ENCODE data around the gene SDK1. TPM values are rescaled to one million over a fixed set of nuclear protein-coding genes. Genes with fewer than 3 reads are reported as not detected.

Gene SDK1
- polyA plus RNA-seq, 4 donors, result 0.27 to 5.0 (median 2.1) TPM; not detected in 1

DNA sequence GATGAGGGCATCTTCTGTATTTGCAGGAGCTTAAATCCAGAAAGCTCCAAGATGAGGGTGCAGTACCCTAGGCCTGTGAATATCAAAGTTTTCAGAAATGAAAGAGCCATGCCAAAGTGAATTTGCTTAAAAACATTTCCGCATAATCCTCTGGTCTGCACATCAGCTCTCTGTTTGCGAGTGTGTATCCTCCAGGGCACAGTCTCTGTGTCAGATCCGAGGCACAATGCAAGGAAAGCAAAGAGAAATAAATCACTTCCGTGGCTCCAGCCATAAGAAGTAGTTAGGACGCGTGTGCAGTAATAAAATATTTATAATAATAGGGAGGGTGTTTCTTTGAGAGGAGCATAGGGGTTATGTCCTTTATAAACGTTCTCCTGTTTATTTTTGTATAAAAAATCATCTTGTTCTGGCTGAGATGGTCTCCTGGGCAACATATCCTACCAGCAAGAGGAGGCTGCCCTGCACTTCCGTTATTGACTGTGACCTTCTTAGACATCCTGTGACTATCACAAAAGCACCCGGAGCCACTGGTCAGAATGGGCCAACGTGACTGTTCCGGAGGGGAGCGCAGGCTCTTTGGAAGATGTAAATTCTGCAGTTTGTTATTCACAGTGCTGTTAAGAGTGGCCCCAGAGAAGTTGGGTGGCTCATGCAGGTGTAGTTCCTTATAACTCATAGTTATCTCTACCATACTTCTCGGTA is 713.4 kb downstream of the SDK1 start:
- Histone ChIP-seq H3K4me1 (ENCODE audit: control insufficient read depth in 3 of 3, insufficient read depth in 2 of 3, low read depth in 1 of 3, low read length in 2 of 3) (no peaks in the 10 kb centered on the region), H3K27me3 (ENCODE audit: control insufficient read depth in 3 of 3, insufficient read depth in 3 of 3, low read length in 3 of 3) (no peaks in the 10 kb centered on the region), H3K4me3 (ENCODE audit: low read depth in 1 of 3, low read length in 3 of 3) (no peak overlapping the region), H3K27ac (ENCODE audit: low read depth in 1 of 3, low read length in 2 of 3) (no peak overlapping the region), H3K9me3 (ENCODE audit: control insufficient read depth in 2 of 2, insufficient read depth in 1 of 2, low read depth in 1 of 2, low read length in 1 of 2) (peaks cover 0 to 11% of the 10 kb centered on the region in 2 donors), H3K36me3 (ENCODE audit: control insufficient read depth in 3 of 3, insufficient read depth in 2 of 3, low read depth in 1 of 3, low read length in 3 of 3) (peaks cover 0 to 13% (median 0%) of the 10 kb centered on the region in 3 donors)
- WGBS, 3 donors, result 65 to 81% (median 80%) methylated on average over 13 of the region's 13 CpGs
- DNase-seq (no peak), FAIRE-seq (no peak)

DNA sequence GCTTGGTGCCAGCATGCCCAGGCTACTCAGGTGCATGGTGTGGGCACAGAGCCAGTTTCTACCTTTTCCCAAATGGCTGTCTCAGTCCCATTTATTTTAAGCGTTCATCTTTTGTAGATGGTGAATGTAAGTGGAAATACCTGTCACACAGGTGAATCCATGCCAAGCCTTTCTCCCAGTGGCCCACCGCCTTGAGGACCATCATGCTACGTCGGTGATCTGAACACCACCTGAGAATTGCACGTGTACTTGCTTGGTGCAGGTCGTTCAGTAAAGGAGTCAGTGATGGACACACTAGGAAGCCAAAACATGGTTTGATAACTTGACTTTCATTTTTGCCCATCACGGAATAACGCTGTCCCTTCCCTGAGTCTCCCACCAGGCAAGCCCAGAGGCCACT is 714.3 kb downstream of the SDK1 start:
- Histone ChIP-seq H3K4me3 (ENCODE audit: low read depth in 1 of 3, low read length in 3 of 3) (no peak overlapping the region), H3K4me1 (ENCODE audit: control insufficient read depth in 3 of 3, insufficient read depth in 2 of 3, low read depth in 1 of 3, low read length in 2 of 3) (no peaks in the 10 kb centered on the region), H3K9me3 (ENCODE audit: control insufficient read depth in 2 of 2, insufficient read depth in 1 of 2, low read depth in 1 of 2, low read length in 1 of 2) (peaks cover 0 to 14% of the 10 kb centered on the region in 2 donors), H3K27ac (ENCODE audit: low read depth in 1 of 3, low read length in 2 of 3) (no peak overlapping the region), H3K27me3 (ENCODE audit: control insufficient read depth in 3 of 3, insufficient read depth in 3 of 3, low read length in 3 of 3) (no peaks in the 10 kb centered on the region), H3K36me3 (ENCODE audit: control insufficient read depth in 3 of 3, insufficient read depth in 2 of 3, low read depth in 1 of 3, low read length in 3 of 3) (peaks cover 0 to 18% (median 0%) of the 10 kb centered on the region in 3 donors)
- no peak for FAIRE-seq
- no peak for DNase-seq
- 89 to 92% (median 92%) methylated on average over 8 of the region's 8 CpGs for WGBS, 3 donors

DNA sequence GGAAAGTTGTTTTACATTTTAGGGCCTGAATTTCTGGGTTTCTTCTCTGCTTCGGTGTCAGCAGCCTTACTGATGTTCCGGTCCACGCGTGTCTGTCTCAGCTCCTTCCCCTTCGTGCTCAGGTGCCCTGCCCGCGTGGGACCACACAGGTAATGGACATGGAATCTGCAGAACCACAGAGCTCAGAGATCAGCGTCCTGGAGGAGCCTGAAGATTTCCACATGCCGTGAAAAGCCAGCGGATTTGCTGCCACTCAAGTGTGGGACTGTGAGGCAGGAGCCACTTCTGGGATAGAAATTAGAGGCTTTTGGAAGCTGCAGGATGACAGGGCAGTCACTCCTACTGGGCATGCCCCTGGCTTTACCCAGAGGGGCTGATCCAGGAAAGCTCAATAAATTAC is 714.9 kb downstream of the SDK1 start:
- peaks cover 0 to 18% of the 10 kb centered on the region in 2 donors for H3K9me3 ChIP-seq (ENCODE audit: control insufficient read depth in 2 of 2, insufficient read depth in 1 of 2, low read depth in 1 of 2, low read length in 1 of 2)
- H3K27ac ChIP-seq (ENCODE audit: low read depth in 1 of 3, low read length in 2 of 3), result no peak overlapping the region
- DNase-seq (no peak), FAIRE-seq (no peak)
- no peaks in the 10 kb centered on the region for H3K4me1 ChIP-seq (ENCODE audit: control insufficient read depth in 3 of 3, insufficient read depth in 2 of 3, low read depth in 1 of 3, low read length in 2 of 3)
- H3K4me3 ChIP-seq (ENCODE audit: low read depth in 1 of 3, low read length in 3 of 3), result no peak overlapping the region
- H3K27me3 ChIP-seq (ENCODE audit: control insufficient read depth in 3 of 3, insufficient read depth in 3 of 3, low read length in 3 of 3), result no peaks in the 10 kb centered on the region
- 90 to 95% (median 92%) methylated on average over 10 of the region's 10 CpGs for WGBS, 3 donors
- H3K36me3 ChIP-seq (ENCODE audit: control insufficient read depth in 3 of 3, insufficient read depth in 2 of 3, low read depth in 1 of 3, low read length in 3 of 3), result peaks cover 0 to 16% (median 0%) of the 10 kb centered on the region in 3 donors

DNA sequence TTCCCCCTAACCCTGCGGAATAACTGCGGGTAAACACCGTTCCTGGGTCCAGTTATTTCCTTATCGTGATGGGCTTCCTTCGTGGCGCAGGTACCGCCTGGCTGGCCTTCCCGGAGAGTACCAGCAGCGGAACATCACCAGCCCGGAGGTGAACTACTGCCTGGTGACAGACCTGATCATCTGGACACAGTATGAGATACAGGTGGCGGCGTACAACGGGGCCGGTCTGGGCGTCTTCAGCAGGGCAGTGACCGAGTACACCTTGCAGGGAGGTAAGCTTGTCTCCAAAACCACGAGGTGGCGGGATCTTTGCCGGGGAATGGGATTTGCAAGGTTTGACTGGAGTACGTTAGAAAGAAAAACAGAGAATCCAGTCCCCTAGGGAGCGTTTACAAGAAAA is 716.0 kb downstream of the SDK1 start:
- Histone ChIP-seq H3K36me3 (ENCODE audit: control insufficient read depth in 3 of 3, insufficient read depth in 2 of 3, low read depth in 1 of 3, low read length in 3 of 3) (peaks cover 0 to 15% (median 0%) of the 10 kb centered on the region in 3 donors), H3K4me1 (ENCODE audit: control insufficient read depth in 3 of 3, insufficient read depth in 2 of 3, low read depth in 1 of 3, low read length in 2 of 3) (no peaks in the 10 kb centered on the region), H3K4me3 (ENCODE audit: low read depth in 1 of 3, low read length in 3 of 3) (no peak overlapping the region), H3K27me3 (ENCODE audit: control insufficient read depth in 3 of 3, insufficient read depth in 3 of 3, low read length in 3 of 3) (no peaks in the 10 kb centered on the region), H3K27ac (ENCODE audit: low read depth in 1 of 3, low read length in 2 of 3) (no peak overlapping the region), H3K9me3 (ENCODE audit: control insufficient read depth in 2 of 2, insufficient read depth in 1 of 2, low read depth in 1 of 2, low read length in 1 of 2) (peaks cover 0 to 21% of the 10 kb centered on the region in 2 donors)
- FAIRE-seq (no peak), DNase-seq (no peak)
- WGBS, 3 donors, result 93 to 95% (median 94%) methylated on average over 21 of the region's 21 CpGs

DNA sequence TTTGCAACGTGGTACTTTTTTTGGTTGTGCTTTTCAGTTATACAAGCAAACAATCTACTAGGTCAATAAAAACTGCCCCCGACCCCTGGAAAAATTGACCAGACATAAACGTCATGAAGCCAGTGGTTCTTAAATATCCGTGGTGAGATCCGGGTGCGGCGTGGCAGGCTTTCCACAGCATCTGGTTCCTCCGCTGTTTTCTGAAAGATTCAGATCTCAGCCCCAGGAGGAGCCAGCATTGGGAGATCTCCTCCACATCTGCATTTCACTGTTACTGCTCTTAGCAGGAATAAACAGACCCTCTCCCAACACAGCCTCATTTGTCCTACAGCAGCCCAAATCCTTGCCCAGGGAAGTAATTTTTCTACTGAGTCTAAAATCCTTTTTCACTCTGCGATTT is 716.7 kb downstream of the SDK1 start:
- peaks cover 0 to 15% (median 0%) of the 10 kb centered on the region in 3 donors for H3K36me3 ChIP-seq (ENCODE audit: control insufficient read depth in 3 of 3, insufficient read depth in 2 of 3, low read depth in 1 of 3, low read length in 3 of 3)
- 86 to 89% (median 88%) methylated on average over 9 of the region's 9 CpGs for WGBS, 3 donors
- no peaks in the 10 kb centered on the region for H3K27me3 ChIP-seq (ENCODE audit: control insufficient read depth in 3 of 3, insufficient read depth in 3 of 3, low read length in 3 of 3)
- H3K9me3 ChIP-seq (ENCODE audit: control insufficient read depth in 2 of 2, insufficient read depth in 1 of 2, low read depth in 1 of 2, low read length in 1 of 2), result peaks cover 0 to 21% of the 10 kb centered on the region in 2 donors
- H3K4me1 ChIP-seq (ENCODE audit: control insufficient read depth in 3 of 3, insufficient read depth in 2 of 3, low read depth in 1 of 3, low read length in 2 of 3), result no peaks in the 10 kb centered on the region
- H3K4me3 ChIP-seq (ENCODE audit: low read depth in 1 of 3, low read length in 3 of 3), result no peak overlapping the region
- FAIRE-seq (no peak), DNase-seq (no peak)
- no peak overlapping the region for H3K27ac ChIP-seq (ENCODE audit: low read depth in 1 of 3, low read length in 2 of 3)

DNA sequence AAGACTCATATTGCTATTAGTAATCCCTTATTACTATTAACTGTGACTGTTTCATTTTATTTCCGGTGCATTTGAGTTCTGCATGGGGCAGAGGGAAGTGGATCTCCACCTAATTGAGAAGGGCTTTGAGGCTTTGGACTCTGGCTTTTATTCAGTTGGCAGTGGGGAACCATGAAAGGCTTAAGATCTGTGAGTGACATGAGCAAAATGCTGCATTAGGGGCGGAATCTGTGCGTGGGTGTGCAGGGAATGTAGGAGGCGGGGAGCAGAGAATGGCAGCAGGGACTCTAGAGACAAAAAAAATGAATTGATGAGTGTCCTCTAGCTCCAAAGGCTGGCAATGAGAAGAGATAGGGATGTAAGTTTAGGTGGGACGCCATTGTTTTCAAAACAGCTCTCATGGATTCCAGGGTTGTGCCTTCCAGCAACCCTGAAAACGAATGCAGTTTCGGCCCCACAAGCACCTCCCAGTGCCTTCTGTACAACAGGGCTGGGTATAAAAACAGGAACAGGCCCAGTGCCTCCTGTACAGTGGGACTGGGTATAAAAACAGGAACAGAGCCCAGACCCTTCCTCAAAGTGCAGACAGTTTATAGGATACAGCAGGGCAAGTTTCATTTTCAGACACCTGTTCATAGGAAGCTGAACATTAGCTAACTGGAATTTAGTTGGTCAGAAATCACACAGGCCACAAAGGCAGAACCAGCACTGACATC is 717.7 kb downstream of the SDK1 start:
- H3K4me1 ChIP-seq (ENCODE audit: control insufficient read depth in 3 of 3, insufficient read depth in 2 of 3, low read depth in 1 of 3, low read length in 2 of 3), result no peaks in the 10 kb centered on the region
- H3K4me3 ChIP-seq (ENCODE audit: low read depth in 1 of 3, low read length in 3 of 3), result no peak overlapping the region
- no peaks in the 10 kb centered on the region for H3K27me3 ChIP-seq (ENCODE audit: control insufficient read depth in 3 of 3, insufficient read depth in 3 of 3, low read length in 3 of 3)
- peaks cover 0 to 15% (median 0%) of the 10 kb centered on the region in 3 donors for H3K36me3 ChIP-seq (ENCODE audit: control insufficient read depth in 3 of 3, insufficient read depth in 2 of 3, low read depth in 1 of 3, low read length in 3 of 3)
- H3K9me3 ChIP-seq (ENCODE audit: control insufficient read depth in 2 of 2, insufficient read depth in 1 of 2, low read depth in 1 of 2, low read length in 1 of 2), result peaks cover 0 to 21% of the 10 kb centered on the region in 2 donors
- WGBS, 3 donors, result 89 to 94% (median 93%) methylated on average over 7 of the region's 7 CpGs
- H3K27ac ChIP-seq (ENCODE audit: low read depth in 1 of 3, low read length in 2 of 3), result no peak overlapping the region
- FAIRE-seq (no peak), DNase-seq (no peak)

DNA sequence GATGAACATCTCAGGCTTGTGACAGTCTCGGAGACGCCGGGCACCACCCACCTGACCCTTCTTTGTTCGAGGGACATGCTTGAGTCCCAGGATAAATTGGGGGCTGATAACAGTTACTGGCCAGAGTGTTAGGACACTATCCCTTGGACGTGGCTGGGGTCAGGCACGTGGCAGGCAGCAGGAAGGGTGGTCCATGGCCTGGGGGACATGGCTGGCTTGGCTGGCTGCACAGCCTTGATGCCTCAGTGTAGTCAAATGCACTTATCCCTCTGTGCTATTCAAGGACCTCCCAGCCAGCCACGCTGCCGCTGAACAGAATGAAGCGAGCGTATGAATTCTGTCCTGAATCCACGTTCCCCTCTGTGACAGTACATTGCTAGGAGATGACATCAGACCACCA is 719.0 kb downstream of the SDK1 start:
- 87 to 94% (median 91%) methylated on average over 11 of the region's 11 CpGs for WGBS, 3 donors
- Histone ChIP-seq H3K27me3 (ENCODE audit: control insufficient read depth in 3 of 3, insufficient read depth in 3 of 3, low read length in 3 of 3) (no peaks in the 10 kb centered on the region), H3K9me3 (ENCODE audit: control insufficient read depth in 2 of 2, insufficient read depth in 1 of 2, low read depth in 1 of 2, low read length in 1 of 2) (peaks cover 0 to 21% of the 10 kb centered on the region in 2 donors), H3K4me1 (ENCODE audit: control insufficient read depth in 3 of 3, insufficient read depth in 2 of 3, low read depth in 1 of 3, low read length in 2 of 3) (no peaks in the 10 kb centered on the region), H3K27ac (ENCODE audit: low read depth in 1 of 3, low read length in 2 of 3) (no peak overlapping the region), H3K4me3 (ENCODE audit: low read depth in 1 of 3, low read length in 3 of 3) (no peak overlapping the region), H3K36me3 (ENCODE audit: control insufficient read depth in 3 of 3, insufficient read depth in 2 of 3, low read depth in 1 of 3, low read length in 3 of 3) (peaks cover 0 to 15% (median 0%) of the 10 kb centered on the region in 3 donors)
- DNase-seq, result no peak
- FAIRE-seq, result no peak

DNA sequence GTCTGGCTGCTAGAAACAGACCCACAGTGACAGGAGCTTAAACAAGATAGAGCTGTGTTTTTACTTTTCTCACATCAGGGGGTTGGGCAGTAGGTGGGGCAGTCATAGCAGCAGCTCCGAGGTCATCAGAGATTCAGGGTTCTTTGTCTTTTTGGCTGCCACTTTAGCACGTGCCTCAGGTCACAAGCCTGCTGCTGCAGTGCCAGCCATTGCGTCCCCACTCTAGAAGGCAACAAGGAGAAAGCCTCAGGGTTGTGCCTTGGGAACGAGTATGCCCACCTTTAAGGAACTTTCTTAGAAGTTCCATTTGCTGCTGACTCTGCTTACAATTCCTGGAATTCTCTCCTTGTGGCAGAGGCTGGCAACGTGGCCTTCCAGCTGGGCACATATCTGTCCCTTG is 720.4 kb downstream of the SDK1 start:
- Histone ChIP-seq H3K27ac (ENCODE audit: low read depth in 1 of 3, low read length in 2 of 3) (no peak overlapping the region), H3K9me3 (ENCODE audit: control insufficient read depth in 2 of 2, insufficient read depth in 1 of 2, low read depth in 1 of 2, low read length in 1 of 2) (peaks cover 0 to 21% of the 10 kb centered on the region in 2 donors), H3K4me1 (ENCODE audit: control insufficient read depth in 3 of 3, insufficient read depth in 2 of 3, low read depth in 1 of 3, low read length in 2 of 3) (no peaks in the 10 kb centered on the region), H3K36me3 (ENCODE audit: control insufficient read depth in 3 of 3, insufficient read depth in 2 of 3, low read depth in 1 of 3, low read length in 3 of 3) (peaks cover 0 to 10% (median 0%) of the 10 kb centered on the region in 3 donors), H3K27me3 (ENCODE audit: control insufficient read depth in 3 of 3, insufficient read depth in 3 of 3, low read length in 3 of 3) (no peaks in the 10 kb centered on the region), H3K4me3 (ENCODE audit: low read depth in 1 of 3, low read length in 3 of 3) (no peak overlapping the region)
- DNase-seq, result no peak
- no peak for FAIRE-seq
- WGBS, 3 donors, result 81 to 86% (median 83%) methylated on average over 5 of the region's 5 CpGs

Data from small intestine (tissue), 7 donors.